ENCODE measurements around the gene CLIC1. TPM values are rescaled to one million over a fixed set of nuclear protein-coding genes. Genes with fewer than 3 reads are reported as not detected.
A peak's percentile ranks its signal among the peaks of the same experiment; 100 is the strongest.

CLIC1 gene
- total RNA-seq, 2 donors from 2014 or later, result 68.9 to 92.9 TPM

GRCh38 chr6:31778193-31778592 is 41.9 kb upstream of the CLIC1 start:
- 88 to 90% methylated on average over 4 to 5 of the region's 5 CpGs for WGBS, 2 donors
- no peak for ATAC-seq
- peaks cover 23% of the 10 kb centered on the region for H3K4me1 ChIP-seq
- no peak for DNase-seq
- H3K27me3 ChIP-seq, result no peaks in the 10 kb centered on the region
- intact Hi-C loops (cut with DNase I), result no loop called here
- H3K4me3 ChIP-seq, result no peak overlapping the region
- H3K9me3 ChIP-seq, result no peaks in the 10 kb centered on the region
- H3K27ac ChIP-seq, result peak overlapping the region in 3 of 4 donors; percentile 58 to 83 (median 74)
- H3K36me3 ChIP-seq (replicated peaks in 1 of 2; ENCODE audit: insufficient read depth in 1 of 2, low read depth in 2 of 2), result peaks cover 4 to 33% of the 10 kb centered on the region in 2 donors
- TF ChIP-seq CTCF (IDR thresholded peaks at IDR 0.05) (no peak), POLR2A (IDR thresholded peaks at IDR 0.05) (no peak)

GRCh38 chr6:31777667-31778050 is 41.3 kb upstream of the CLIC1 start:
- intact Hi-C loops (cut with DNase I), result no loop called here
- no peak overlapping the region for H3K4me3 ChIP-seq
- 87 to 92% methylated on average over 5 of the region's 5 CpGs for WGBS, 2 donors
- no peaks in the 10 kb centered on the region for H3K27me3 ChIP-seq
- peak overlapping the region; percentile 58 to 83 (median 76) for H3K27ac ChIP-seq
- no peak for DNase-seq
- no peak for ATAC-seq
- H3K9me3 ChIP-seq, result no peaks in the 10 kb centered on the region
- H3K4me1 ChIP-seq, result peaks cover 23% of the 10 kb centered on the region
- TF ChIP-seq POLR2A (IDR thresholded peaks at IDR 0.05), result no peak
- TF ChIP-seq CTCF (IDR thresholded peaks at IDR 0.05), result no peak
- H3K36me3 ChIP-seq (replicated peaks in 1 of 2; ENCODE audit: insufficient read depth in 1 of 2, low read depth in 2 of 2), result peaks cover 4 to 30% of the 10 kb centered on the region in 2 donors

- TF ChIP-seq CTCF (IDR thresholded peaks at IDR 0.05), result peak in 1 of 7 experiments; percentile 6
- peak; percentile 35 to 62 (median 56) for TF ChIP-seq POLR2A (IDR thresholded peaks at IDR 0.05)
- ATAC-seq (peak; percentile 83), DNase-seq (peak; percentile 75 to 89 (median 82))
- H3K36me3 ChIP-seq (replicated peaks in 1 of 2; ENCODE audit: insufficient read depth in 1 of 2, low read depth in 2 of 2), result peaks cover 4 to 25% of the 10 kb centered on the region in 2 donors
- H3K9me3 ChIP-seq, result no peaks in the 10 kb centered on the region
- peaks cover 23% of the 10 kb centered on the region for H3K4me1 ChIP-seq
- H3K4me3 ChIP-seq, result no peak within 1 kb of the TSS
- 11 to 53% methylated on average over 3 to 14 of the region's 15 CpGs for WGBS, 2 donors
- no peaks in the 10 kb centered on the region for H3K27me3 ChIP-seq
- H3K27ac ChIP-seq, result peak within 1 kb of the TSS; percentile 58 to 83 (median 76)
- intact Hi-C loops (cut with DNase I), result no loop called here
These were observed 40.8 kb upstream of the CLIC1 start, which contains the start of gene VWA7 for GRCh38 chr6:31776989-31777666. TSS of gene VWA7 (minus strand) at chr6:31777328. CDS start at chr6:31776779, 549 bp downstream.

GRCh38 chr6:31776485-31776988 is 40.2 kb upstream of the CLIC1 start:
- Histone ChIP-seq H3K4me3 (no peak overlapping the region), H3K9me3 (no peaks in the 10 kb centered on the region), H3K27ac (peak overlapping the region; percentile 58 to 83 (median 76)), H3K27me3 (no peaks in the 10 kb centered on the region), H3K4me1 (peaks cover 23% of the 10 kb centered on the region), H3K36me3 (replicated peaks in 1 of 2; ENCODE audit: insufficient read depth in 1 of 2, low read depth in 2 of 2) (peaks cover 4 to 21% of the 10 kb centered on the region in 2 donors)
- DNase-seq, result no peak
- peak; percentile 30 for ATAC-seq
- TF ChIP-seq POLR2A (IDR thresholded peaks at IDR 0.05) (no peak), CTCF (IDR thresholded peaks at IDR 0.05) (no peak)
- WGBS, 2 donors, result 23 to 70% methylated on average over 6 to 14 of the region's 14 CpGs
- intact Hi-C loops (cut with DNase I), result no loop called here
